ENCODE results near the gene VWDE. TPM values are rescaled to one million over a fixed set of nuclear protein-coding genes. Genes with fewer than 3 reads are reported as not detected.

The VWDE gene
- total RNA-seq, 4 donors from 2014 or later = not detected

DNA sequence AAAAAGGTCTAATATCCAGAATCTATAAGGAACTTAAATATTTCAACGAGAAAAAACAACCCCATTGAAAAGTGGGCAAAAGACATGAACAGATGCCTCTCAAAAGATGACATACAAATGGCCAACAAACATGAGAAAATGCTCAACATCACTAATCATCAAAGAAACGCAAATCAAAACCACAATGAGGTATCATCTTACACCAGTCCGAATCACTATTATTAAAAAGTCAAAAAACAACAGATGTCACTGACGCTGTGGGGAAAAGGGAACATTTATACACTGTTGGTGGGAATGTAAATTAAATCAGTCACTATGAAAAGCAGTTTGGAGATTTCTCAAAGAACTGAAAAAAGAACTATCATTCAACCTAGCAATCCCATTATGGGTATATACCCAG, 6.0 kb downstream of the VWDE start:
- TF ChIP-seq, protein P1, sequence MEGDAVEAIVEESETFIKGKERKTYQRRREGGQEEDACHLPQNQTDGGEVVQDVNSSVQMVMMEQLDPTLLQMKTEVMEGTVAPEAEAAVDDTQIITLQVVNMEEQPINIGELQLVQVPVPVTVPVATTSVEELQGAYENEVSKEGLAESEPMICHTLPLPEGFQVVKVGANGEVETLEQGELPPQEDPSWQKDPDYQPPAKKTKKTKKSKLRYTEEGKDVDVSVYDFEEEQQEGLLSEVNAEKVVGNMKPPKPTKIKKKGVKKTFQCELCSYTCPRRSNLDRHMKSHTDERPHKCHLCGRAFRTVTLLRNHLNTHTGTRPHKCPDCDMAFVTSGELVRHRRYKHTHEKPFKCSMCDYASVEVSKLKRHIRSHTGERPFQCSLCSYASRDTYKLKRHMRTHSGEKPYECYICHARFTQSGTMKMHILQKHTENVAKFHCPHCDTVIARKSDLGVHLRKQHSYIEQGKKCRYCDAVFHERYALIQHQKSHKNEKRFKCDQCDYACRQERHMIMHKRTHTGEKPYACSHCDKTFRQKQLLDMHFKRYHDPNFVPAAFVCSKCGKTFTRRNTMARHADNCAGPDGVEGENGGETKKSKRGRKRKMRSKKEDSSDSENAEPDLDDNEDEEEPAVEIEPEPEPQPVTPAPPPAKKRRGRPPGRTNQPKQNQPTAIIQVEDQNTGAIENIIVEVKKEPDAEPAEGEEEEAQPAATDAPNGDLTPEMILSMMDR (IDR thresholded peaks at IDR 0.05; ENCODE audit: low read depth) = no peak

DNA sequence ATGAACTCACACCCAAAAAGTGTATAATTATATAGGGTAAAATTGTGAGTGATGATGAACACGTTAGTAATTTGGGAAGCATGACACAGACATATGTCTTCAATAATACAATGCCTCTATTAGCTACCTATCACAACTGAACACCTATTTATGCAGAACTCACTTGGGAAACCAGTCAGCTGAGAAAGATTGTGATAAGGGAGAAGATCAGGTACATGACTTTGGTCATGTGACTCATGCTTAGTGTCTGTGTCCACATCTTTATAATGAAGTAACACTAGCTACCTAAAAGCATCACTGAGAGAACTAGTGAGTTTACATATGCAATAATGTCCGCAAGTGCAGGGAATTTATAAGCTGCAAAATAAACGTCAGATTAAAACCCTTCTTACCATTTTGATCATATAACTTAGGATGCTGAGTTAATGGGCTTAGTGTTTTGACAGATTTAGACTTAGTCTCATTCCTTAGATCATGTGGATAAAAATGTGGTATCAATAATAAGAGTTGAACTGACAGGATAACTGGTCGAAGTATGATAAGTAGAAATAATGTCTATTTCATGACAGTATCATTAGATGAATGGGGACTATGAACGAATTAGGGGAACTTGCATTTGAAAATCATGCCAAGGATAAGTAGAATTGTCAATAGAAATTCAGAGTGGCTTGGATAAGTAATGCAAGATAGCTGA, 11.6 kb downstream of the VWDE start:
- TF ChIP-seq, protein P1 (IDR thresholded peaks at IDR 0.05; ENCODE audit: low read depth) = no peak

DNA sequence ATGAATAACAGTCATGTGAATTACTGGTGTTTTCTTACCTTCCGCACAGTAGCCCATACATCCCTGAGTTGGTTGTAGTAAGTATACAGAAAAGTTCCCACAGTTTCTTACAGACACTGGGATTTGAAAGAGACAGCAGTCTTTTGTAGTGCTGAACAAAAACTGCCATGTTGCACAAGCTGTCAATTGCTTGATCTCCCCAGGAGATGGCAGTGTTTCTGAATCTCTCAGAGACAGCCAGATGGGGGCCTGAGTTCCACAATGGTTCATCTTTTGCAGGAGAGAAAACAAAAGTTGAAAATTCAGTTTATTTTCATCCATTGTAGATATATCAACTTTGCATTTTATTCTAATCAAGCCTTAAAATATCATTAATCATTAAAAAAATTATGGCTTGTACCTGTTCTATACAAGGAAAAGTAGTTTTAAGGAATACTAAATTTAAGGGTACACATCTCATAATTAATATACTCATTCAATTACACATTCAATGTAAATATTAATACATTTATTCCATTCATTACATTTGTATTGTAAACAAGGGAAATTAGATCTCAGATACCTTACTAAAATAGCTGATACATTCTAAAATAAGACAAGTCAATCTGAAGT, 14.5 kb downstream of the VWDE start:
- TF ChIP-seq, protein P1 (IDR thresholded peaks at IDR 0.05; ENCODE audit: low read depth) = no peak

DNA sequence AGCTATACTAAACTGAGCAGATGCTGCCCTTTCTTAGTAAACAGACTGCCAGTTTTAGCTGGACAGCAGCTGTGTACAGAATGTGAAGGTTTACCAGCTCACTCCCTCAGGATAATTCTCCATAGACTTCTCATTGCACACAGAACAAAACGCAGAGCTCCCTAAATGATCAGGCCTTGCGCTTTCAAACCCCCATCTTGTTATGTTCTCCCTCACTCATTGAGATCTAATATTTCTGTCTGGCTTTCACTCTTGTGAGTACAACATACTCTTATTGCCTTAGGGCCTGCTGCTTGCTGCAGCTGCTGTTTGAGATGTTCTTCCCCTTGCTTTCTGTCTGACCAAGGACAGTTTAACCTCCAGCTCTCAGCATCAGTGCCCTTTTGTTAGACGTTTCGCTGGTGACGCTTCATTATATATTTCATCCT, 17.3 kb downstream of the VWDE start:
- TF ChIP-seq, protein P1 (IDR thresholded peaks at IDR 0.05; ENCODE audit: low read depth) = no peak

- TF ChIP-seq, protein P1 (IDR thresholded peaks at IDR 0.05; ENCODE audit: low read depth) = no peak
Measured at GRCh38 chr7:12385364-12385786, 18.3 kb downstream of the VWDE start.

DNA sequence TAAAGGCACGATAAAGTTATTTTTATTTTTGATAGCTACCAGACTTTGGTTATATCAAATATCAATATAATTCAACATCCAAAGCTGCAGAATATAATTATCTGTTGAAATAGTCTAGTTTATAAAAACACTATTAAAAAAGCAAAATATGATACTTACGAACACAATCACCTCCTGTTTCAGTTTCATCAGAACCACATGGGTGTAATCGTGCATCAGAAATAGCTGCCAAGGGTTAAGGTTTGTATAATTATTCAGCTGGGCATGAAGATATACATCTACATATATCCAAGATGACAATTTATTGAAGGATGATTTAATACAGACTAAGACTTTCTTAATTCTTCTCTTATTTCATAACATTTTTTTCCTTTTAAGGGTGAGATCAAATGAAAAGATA, 20.3 kb downstream of the VWDE start:
- TF ChIP-seq, protein P1 (IDR thresholded peaks at IDR 0.05; ENCODE audit: low read depth) = no peak

DNA sequence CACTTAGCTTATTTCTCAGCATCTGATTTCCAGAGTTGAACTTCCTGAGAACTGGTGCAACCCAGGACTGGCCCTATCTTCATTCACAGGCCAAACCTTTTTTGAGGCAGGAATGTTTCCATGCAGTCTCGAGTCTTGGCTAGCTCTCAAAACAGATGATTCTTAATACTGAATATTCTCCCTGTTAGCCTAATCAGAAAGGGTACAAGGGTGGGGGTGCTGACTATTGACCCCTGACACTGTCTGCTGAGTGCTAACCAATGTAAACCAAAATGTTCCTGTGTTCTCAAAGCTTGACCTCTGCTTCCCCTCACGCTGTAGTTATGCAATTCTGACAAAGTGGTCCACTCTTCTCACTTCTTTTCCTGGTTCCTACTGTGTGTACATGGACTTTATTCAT, 25.3 kb downstream of the VWDE start:
- TF ChIP-seq, protein P1 (IDR thresholded peaks at IDR 0.05; ENCODE audit: low read depth) = no peak
